Activated CD4-positive, CD25-positive, alpha-beta regulatory T cell (primary cell): ENCODE results near the gene MRGPRX3.

Experiments used
- DNase-seq, 4 experiments: peaks; one replicate each; lab custom pipeline; 2025; lab: John Stamatoyannopoulos, UW

The MRGPRX3 gene

DNA sequence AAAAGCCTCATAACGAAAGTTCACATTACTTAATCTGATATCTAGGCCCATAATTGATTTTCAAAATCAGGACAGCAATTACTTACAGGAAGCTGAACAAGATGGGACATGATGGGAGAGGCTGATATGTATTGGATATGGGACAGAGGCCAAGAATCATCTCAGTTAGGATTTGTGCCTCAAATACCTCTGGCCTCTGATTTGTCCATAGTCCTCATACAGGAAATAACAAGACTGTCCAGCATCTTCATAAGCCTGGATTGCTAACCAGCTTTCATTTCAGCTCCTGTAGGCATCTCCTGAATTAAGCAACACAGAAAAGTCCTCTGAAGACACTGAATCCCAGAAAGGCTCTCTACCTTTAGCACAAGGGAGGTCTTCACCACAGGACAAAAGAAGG is 36.0 kb downstream of the MRGPRX3 start:
- no peak for DNase-seq

DNA sequence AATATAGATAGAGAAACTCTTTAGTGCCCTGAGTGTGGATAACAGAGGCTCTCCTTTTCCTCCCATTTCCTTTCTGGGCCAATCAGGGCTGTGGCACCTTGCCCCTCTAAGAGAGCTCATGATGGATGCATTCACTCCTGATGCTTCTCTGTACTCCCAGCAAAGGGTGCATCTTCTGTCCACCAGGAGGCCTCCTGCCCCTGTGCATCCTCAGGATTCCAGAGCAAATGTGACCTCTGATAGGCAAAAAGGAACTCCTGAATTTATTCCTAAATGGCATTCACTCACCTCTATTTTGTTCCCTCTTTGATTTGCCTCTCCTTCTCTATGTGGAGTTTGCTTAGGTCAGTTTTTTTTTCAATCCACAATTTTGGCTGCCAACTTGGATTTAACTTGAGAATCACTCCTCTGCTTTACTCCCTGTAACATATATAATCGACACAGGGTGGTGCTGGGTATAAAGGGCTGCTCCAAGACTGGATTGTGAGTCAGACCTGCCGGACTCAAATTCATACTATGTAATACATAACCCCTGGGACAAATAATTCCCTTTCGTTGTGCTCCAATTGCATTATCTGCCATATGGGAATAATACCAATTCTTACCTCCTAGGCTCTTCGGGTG is 39.1 kb downstream of the MRGPRX3 start:
- no peak for DNase-seq

DNA sequence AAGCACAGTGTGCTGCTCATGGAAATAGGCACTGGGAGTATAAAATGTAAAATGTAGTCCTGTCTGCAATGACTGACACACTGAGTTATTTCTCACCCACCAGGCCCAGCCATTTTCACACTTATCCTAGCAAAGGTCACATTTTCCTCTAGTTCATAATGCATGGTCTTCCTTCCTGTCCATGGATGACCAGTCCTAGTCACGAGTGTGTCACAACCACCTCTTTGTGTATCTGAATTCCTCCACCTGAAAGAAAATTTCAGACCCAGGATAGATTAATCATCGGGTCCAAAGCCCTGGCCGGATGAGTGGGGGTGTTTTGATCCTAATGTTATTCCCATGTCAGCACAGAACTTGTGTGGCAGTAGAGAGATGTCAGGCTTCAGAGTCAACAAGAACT is 40.3 kb downstream of the MRGPRX3 start, which contains the start of gene MRGPRX4:
TSS of gene MRGPRX4 (plus strand) at position 172 of the 400 bp plus-strand sequence. CDS start 420 bp downstream, outside the sequence.
- no peak for DNase-seq

DNA sequence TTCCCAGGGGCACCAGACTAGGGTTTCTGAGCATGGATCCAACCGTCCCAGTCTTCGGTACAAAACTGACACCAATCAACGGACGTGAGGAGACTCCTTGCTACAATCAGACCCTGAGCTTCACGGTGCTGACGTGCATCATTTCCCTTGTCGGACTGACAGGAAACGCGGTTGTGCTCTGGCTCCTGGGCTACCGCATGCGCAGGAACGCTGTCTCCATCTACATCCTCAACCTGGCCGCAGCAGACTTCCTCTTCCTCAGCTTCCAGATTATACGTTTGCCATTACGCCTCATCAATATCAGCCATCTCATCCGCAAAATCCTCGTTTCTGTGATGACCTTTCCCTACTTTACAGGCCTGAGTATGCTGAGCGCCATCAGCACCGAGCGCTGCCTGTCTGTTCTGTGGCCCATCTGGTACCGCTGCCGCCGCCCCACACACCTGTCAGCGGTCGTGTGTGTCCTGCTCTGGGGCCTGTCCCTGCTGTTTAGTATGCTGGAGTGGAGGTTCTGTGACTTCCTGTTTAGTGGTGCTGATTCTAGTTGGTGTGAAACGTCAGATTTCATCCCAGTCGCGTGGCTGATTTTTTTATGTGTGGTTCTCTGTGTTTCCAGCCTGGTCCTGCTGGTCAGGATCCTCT is 41.0 kb downstream of the MRGPRX3 start:
- no peak for DNase-seq
